Stimulated activated CD8-positive, alpha-beta memory T cell treated with anti-CD3 and anti-CD28 coated beads, Interleukin-4, amount 100 ng/mL, for 48 hours (primary cell): Measurements from ENCODE around the gene NTHL1.

Source experiments
- DNase-seq: peaks from one replicate; pipeline ENCODE4 v3.0.0-alpha.2; 2020

The NTHL1 gene

DNA sequence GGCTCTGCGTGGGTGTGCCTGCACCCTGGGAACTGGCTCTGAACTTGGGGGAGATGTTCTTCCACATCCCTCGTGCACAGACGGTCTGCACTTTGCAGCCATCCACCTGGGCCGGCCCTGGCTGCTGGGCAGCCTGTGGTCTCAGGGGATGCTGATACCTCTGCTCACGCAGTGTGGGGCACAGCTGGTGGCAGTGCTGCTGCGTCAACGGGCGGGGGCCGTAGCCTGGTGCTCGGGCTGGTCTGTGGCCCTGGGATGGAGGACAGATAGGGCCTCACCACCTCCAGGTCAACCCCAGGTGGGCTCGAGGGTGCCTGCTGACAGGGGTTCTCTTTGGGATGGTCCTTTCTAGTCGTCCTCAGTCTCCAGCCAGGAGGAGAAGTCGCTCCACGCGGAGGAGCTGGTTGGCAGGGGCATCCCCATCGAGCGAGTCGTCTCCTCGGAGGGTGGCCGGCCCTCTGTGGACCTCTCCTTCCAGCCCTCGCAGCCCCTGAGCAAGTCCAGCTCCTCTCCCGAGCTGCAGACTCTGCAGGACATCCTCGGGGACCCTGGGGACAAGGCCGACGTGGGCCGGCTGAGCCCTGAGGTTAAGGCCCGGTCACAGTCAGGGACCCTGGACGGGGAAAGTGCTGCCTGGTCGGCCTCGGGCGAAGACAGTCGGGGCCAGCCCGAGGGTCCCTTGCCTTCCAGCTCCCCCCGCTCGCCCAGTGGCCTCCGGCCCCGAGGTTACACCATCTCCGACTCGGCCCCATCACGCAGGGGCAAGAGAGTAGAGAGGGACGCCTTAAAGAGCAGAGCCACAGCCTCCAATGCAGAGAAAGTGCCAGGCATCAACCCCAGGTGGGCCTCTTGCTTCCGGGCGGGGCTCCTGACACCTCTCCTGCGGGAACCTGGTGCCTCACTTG, 36.5 kb upstream of the NTHL1 start:
- no peak for DNase-seq

DNA sequence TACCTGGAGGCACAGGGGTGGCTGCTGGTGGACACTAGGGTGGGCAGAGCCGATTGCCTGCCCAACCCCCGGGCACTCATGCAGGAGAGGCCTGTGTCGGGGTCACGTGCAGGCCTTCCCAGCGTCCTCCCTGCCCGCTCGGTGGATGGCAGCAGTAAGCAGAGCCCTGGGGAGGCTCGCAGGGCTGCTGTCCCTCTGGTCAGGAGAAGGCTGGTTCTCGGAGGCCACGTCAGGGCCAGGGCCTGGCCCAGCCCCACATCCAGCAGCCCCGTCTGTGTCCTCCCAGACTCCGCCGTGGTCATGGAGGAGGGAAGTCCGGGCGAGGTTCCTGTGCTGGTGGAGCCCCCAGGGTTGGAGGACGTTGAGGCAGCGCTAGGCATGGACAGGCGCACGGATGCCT, 35.8 kb upstream of the NTHL1 start:
- DNase-seq: no peak

DNA sequence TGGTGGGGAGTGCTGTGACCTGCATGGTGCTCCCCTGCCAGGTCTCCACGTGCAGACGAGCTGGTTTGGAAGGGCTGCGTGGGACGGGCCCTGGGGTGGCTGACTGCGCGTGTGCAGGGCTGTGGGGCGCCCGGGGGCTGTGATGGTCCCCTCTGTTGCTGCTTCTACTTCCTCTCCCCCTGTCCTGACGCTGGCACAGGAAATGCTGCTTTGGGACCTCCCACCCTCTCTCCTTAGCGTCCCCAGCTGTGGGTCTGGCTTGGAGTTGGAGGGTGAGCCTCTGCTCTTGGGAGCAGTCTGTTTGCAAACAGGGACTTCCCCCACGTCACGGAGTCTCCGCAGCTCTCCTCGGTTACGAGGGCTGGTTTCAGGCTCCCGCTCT, 35.3 kb upstream of the NTHL1 start:
- no peak for DNase-seq

DNA sequence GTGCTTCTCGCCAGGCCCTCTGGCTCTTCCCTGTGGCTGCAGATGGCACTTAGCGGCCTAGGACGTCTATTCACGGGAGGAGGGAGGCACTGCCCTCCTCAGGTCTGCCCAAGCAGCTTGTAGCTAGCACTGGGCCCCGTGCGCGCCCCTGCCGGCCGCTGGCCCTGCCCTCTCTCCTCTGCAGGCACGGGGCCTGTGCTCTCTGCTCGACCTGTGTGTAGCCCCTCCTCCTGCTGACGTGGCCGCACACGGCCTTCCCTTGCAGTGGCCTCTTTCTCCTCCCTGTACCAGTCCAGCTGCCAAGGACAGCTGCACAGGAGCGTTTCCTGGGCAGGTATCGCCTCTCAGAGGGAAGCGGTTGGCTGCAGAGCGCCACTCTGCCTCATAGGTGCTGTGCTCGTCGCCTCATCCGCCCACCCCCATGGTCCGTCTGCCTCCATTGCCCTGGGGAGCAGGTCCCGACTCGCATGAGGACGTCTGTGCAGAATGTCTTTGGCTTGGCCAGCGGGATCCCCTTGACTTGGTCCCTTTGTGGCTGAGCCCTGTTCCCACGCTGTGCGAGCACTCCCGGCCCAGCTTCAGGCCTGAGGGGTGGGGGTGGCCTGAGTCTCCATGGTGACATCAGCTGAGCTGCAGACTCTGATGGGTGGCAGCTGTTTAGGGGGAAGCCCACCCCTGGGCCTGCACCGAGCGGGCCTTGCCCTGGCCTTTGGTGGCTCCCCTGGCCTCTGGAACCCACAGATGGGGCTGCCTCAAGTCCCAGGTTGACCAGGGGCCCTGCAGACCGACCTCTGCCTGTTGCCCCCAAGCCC, 34.7 kb upstream of the NTHL1 start:
- DNase-seq: no peak

DNA sequence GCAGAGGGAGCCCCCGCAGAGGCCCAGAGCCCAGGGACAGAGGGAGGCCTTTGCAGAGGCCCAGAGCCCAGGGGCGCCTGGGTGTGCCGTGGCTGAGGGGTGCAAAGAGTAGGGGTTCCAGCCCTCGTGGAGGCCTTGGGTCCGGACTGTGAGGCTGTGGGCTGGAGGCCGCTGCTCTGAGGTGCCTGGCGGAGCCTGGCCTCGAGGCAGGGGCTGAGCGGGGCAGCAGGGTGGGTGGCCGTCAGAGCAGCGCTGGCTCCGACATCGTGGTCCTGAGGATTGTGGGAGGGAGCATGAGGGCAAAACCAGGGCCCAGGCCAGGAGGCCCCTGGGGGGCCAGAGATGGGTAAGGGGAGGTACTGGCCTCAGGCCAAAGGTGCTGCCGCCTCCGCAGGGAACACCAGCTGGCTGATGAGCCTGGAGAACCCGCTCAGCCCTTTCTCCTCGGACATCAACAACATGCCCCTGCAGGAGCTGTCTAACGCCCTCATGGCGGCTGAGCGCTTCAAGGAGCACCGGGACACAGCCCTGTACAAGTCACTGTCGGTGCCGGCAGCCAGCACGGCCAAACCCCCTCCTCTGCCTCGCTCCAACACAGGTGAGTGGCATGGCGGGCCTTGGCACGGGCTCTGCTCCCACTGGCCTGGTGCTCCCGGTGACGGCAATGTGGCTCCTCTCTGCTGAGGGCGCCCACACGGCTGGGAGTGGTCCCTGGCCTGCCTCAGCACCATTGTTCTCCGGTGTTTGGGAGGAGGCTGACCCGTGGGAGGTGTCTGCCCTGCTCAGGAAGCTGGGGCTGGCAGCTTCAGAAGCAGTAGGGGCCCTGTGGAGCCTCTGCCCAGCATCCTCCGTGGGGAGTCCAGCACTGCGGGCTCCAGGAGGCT, 33.8 kb upstream of the NTHL1 start:
- DNase-seq: no peak

DNA sequence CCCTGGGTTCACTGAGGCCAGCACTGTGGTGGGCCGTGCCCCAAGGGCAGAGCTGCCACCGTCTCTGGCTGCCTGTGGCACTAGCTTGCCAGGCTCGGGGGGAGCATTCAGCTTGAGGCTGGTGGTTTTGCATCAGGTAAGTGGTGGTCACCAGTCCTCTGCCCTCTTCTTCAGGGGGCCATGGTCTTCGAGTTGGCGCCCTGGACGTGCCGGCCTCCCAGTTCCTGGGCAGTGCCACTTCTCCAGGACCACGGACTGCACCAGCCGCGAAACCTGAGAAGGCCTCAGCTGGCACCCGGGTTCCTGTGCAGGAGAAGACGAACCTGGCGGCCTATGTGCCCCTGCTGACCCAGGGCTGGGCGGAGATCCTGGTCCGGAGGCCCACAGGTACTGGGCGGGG, 32.4 kb upstream of the NTHL1 start:
- DNase-seq: no peak

DNA sequence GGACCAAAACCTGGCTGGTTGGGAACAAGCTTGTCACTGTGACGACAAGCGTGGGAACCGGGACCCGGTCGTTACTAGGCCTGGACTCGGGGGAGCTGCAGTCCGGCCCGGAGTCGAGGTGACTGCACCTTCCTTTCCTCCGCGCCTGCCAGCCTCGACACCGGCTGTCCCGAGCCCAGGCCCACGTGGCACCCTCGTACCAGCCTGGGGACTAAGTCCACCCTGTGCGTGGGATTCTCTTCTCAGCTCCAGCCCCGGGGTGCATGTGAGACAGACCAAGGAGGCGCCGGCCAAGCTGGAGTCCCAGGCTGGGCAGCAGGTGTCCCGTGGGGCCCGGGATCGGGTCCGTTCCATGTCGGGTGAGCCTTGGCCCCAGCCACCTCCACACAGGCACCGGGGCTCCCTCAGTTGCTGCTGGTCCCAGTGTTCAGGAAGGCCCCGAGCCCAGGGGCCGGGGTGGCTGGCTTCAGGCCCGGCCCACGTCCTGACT, 31.7 kb upstream of the NTHL1 start:
- DNase-seq: no peak

DNA sequence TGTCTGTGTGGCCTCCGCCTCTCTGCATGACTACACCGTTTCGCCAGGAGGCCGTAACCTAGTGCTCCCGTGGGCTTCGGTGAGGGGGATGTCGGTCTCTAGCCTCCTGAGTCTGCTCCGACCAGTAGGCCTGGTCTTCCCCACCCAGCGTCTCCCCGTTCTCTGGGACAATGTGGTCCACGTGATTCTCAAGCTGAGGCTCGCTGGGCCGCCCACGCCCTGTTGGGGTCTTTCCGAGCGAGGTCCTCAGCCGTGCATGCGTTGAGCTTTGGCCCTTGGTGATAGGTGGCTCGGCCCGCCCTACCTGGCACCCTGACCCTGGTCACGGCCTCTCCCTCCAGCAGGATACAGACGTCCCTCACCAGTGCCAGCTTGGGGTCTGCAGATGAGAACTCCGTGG, 31.1 kb upstream of the NTHL1 start:
- no peak for DNase-seq

DNA sequence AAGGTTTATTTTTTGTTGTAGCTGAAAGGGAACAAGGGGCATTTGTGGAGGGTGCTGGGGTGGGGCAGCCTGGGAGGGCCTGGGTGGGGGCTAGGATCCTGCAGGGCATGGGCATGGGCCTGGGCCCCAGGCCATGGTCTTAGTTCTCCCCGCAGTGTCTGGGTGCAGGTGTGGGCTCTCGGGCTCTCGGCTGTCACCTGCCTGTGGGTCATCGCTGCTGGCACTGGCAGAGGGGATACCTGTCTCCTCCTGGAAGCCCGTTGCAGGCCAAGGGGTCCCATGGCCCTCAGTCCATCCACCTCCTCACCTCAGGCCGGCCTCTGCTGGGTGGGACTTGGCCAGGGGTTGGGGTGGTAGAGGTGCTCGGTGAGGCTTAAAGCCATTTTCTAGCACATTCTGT, 30.5 kb upstream of the NTHL1 start:
- DNase-seq: no peak

DNA sequence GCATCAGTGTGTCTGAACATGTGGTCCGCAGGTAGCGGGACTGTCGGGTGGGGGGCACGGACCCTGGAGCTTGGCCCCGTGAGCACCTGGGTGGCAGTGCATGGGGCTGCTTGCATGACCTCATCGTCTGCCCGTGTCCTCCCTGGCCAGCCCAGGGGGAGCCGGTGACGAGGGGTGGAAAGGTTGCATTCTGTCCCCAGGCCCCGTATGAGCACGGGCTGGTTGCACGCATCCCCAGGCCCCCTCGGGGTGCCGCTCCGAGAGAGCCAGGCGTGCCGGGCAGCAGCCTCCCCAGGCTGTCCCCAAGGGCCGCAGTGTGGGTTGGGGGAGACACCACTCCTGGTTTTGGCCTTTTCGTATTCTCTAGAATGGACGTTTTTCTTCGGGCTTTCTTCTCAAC, 30.1 kb upstream of the NTHL1 start:
- DNase-seq: no peak

DNA sequence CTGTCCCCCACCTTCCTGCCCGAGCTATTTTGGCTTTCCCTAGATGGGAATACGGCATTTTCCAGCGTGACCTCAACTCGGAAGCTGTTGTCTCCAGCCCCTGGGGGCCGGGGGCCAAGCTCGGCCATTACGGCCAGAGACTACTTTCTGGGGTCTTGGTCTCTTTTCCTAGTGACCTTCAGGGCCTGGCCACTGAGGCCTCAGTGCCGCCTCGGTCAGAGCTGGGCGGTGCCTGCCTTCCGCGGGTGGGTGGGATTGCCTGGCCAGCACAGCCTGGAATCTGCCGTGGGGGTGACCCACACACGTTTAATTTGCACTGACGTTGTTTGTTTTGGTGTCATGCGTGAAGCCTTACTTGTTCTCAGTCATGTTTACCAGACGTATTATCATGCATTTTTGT, 29.4 kb upstream of the NTHL1 start:
- no peak for DNase-seq

DNA sequence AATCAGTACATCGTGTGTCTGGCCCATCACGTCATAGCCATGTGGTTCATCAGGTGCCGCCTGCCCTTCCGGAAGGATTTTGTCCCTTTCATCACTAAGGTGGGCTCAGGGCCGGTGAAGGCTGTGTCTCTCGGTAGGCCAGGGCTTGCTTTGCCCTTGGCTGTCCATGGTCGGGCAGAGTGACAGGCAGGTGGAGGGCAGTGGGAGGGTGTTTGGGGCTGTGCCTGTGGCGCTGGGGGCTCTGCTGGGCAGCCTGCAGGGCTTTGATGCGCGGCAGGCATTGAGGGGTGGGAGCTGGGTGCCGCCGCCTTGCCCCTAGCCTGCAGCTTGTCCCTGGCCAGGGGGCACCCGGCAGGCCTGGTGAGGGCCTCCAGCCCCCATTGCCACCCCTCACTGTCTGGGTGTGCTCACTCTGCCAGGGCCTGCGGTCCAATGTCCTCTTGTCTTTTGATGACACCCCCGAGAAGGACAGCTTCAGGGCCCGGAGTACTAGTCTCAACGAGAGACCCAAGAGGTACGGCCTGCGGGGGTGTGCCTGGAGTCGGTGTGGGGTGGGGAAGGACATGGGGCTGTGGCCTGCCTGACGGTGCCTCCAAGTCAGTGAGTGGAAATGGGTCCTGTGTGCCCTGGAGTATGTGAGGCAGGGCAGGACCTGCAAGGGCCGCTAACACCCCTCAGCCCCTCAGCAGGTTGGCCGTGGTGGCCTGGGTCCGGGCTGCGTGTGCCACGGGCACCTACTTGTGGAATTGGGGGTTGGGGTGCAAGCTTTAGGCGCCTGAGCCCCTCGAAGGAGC, 28.6 kb upstream of the NTHL1 start:
- no peak for DNase-seq

DNA sequence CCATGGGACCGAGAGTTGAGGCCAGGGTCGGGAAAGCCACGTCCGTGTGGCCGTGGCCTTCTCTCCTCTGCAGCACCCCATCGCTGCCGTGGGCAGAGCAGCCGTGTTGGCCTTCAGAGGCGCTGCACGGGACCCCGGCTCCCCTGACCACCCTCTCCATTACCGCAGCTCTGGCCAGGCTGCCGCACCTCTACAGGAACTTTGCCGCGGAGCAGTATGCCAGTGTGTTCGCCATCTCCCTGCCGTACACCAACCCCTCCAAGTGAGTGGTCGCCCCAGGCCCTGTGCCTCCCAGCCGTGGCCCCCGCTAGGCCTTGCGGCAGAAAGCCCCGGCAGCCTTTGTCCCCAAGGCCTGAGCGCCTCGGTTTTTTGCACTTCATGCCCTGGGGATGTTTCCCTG, 28.0 kb upstream of the NTHL1 start:
- DNase-seq: no peak

DNA sequence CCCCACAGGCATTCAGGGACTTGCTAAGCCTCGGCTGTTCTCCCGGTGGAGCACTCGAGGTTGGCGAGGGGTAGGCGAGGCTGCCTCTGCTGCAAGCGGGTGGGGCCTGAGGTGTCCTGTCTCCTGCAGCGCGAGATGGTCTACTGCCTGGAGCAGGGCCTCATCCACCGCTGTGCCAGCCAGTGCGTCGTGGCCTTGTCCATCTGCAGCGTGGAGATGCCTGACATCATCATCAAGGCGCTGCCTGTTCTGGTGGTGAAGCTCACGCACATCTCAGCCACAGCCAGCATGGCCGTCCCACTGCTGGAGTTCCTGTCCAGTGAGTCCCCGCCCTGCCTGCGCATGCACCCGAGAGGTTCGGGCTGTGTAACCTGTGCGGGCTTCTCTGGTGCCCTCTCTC, 26.4 kb upstream of the NTHL1 start:
- DNase-seq: no peak

DNA sequence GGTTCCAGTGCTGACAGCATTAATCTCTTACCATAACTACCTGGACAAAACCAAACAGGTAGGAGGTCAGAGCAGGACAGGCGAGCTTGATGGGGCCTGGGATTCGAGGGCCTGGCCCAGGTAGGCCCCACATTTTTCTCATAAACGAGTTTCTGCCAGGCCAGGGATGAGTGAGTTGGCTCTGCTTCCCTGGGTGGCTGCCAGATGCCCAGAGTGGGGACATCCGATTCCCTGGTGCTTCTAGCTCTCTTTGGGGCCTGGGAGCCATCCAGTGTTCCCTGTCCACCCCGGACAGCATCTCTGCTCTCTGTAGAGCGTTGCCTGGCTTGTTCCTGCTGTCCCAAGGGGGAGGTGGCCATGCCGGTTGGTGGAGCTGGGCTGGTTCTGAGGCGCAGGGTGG, 25.3 kb upstream of the NTHL1 start:
- DNase-seq: no peak

DNA sequence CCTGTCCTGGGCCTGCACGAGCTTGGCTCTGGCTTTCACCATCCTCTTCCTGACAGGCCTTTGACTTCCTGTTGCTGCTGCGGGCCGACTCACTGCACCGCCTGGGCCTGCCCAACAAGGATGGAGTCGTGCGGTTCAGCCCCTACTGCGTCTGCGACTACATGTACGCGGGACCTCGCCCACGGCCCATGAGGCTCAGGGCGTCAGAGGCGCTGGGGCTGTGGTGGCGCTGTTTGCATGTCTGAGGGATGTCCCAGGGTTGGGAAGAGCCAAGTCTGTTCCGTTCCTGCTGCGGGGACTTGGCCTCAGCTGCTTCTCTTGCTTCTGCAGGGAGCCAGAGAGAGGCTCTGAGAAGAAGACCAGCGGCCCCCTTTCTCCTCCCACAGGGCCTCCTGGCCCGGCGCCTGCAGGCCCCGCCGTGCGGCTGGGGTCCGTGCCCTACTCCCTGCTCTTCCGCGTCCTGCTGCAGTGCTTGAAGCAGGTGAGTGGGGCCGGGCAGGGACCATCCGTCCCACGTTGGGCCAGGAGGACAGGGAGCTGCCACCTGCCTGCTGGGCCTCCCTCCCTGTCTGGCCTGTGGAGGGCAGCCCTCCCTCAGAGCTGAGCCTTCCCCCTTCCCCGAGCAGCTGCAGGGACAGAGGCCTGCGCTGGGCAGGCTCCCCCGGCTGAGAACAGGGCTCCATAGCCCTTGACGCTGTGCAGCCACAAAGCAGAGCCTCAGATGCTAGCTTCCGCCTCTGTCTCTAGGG, 24.0 kb upstream of the NTHL1 start:
- DNase-seq: no peak

DNA sequence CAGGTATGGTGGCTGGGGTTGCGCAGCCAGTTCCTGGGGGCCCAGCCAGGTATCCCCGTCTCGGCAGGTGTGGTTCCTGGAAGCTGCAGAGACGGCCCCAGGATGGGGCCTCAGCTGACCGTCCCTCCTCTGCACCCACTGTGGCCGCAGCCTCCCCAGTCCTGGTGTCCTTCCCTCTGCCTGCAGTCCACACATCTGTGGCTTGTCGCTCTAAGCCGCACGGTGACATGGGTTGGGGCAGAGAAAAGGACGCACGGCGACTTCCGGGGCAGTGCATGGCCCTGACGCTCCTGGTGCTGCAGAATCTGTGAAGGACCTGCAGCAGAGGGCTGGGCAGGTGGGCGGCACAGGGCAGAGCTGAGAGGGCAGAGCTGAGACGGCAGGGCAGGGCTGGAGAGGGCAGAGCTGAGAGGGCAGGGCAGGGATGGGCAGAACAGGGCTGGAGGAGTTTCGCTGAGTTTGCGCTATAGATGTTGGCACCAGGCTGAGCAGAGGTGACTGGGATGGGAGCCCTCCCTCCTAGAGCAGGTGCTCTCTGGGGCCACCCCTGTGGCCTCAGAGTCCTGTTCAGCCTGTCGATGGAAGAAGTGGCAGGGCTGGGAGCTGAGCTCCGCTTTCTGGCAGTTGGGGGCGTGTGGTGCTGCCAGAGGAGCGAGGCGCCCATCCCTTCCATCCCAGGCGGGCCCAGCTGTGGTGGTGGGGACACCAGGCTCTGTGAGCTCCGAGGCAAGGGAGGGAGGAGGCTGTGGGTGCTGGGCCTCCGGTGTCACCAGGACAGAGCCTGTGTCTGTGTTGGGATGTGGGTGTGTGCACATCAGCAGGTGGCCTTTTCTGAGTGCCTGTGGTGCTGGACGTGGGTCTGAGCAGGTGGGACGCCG, 23.2 kb upstream of the NTHL1 start:
- DNase-seq: no peak

DNA sequence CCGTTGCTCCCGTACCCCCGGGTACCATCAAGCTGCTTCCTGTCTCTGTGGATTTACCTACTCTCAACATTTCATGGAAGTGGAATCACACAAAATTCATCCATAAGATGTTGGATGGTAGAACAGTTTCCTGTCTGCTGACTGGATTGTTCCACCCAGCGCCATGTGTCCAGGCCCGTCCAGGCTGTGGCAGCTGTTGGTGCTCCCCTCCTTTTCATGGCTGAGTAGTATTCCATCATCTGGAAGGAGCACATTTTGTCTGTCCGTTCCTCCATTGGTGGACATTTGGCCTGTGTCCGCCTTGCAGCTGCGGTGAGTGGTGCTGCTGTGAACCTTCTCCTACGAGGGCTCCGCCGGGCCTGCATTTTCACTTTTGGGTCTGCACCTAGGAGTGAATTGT, 18.5 kb upstream of the NTHL1 start:
- DNase-seq: no peak

DNA sequence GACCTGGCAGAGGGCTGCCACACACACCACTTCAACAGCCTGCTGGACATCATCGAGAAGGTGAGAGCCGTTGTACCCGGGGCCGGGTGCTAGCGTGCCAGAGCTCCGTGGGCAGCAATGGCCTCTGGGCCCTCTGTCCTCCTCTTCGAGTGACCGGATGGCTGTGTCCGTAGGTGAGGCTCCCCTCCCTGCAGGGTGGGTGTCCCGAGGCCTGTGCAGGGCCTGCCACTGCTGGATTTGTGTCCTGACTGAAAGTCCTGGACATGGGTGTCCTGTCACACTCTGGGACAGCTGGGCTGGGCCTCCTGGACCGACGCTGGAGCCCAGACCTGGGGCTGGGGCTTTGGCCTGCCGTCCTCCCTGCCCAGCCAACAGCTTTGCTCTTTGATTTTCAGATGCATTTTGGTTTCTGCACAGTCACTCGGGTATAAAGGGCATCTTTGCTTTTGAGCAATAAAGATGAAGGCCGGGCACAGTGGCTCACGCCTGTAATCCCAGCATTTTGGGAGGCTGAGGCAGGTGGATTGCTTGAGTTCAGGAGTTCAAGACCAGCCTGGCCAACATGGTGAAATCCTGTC, 16.8 kb upstream of the NTHL1 start:
- DNase-seq: no peak

DNA sequence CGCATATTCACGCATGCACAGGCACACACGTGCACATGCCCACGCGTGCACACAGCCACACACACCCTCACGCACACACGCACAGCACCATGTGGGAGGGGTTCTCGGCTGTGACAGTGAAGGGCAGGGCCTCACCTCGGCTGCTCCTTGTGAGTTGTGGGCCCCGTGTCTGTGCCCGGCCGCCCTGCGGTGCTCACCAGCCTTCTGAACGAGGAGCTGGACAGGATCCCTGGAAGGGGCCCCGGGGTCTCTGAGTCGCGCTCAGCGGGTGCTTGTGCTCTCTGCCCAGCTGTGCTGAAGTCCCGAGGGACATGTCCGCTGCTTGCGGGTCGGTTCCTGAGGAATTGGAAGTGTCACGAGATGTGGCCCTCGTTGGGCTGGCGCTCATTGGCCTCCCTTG, 16.2 kb upstream of the NTHL1 start:
- DNase-seq: no peak
